Cardiac septum (tissue), 1 donor: ENCODE measurements around the gene NSD1. TPM values are rescaled to one million over a fixed set of nuclear protein-coding genes. Genes with fewer than 3 reads are reported as not detected.
"Not testable (repeated sequence)": the region's sequence is repeated elsewhere in the genome, so short reads cannot be mapped to it uniquely, and the experiment has no call there.

ENCODE experiments used
- DNase-seq: peaks from one replicate; pipeline ENCODE4 v3.0.0-alpha.2; 2020; ENCODE audit warnings: low spot score
- intact Hi-C: fragments of 100-400 bp; cut with DNase I; formaldehyde crosslinking; loops from one replicate; pipeline ENCODE4 v1.14.0; 2022
- total RNA-seq: library from RNA; stranded (reverse); fragmentation: NEBNext Ultra II Directional; extraction: Animal tissue kit (Norgen Biotek cat#: 25700); gene quantifications from one replicate; pipeline ENCODE4 v1.2.1, GENCODE V29; 2021
- donor health status: DM: no; HTN: no; CAD: no.

The NSD1 gene
- total RNA-seq, 1 donor from 2014 or later = 53.9 TPM

GRCh38 chr5:177300236-177300880, 166.8 kb downstream of the NSD1 start:
- intact Hi-C loops = loop anchor here (5.0 kb wide), 2 partner anchors 168 to 188 kb away; partner anchors contain the start of gene NSD1
- DNase-seq = peak; percentile 88

DNA sequence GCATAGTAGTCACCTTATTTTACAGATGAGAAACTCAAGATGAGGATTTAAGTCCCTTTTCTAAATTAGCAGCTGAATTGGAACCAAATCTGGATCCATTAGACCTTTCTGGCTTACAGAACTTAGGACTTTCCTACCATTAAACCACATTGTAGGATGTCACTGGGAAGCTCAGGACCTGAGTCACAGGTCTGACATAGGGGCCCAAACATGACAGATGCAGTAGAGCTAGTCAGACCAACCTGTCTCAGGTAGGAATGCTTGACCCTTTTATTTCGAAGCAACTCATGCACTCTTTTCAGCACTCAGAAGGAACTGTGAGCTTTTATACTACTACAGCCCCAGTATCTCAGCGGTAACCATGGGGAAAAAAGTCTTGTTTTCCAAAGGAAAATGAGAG, 167.4 kb downstream of the NSD1 start:
- intact Hi-C loops = loop anchor here (5.0 kb wide), 2 partner anchors 169 to 189 kb away; partner anchors contain the start of gene NSD1
- no peak for DNase-seq

- DNase-seq = no peak
- intact Hi-C loops = loop anchor here (5.0 kb wide), 2 partner anchors 169 to 189 kb away; partner anchors contain the start of gene NSD1
Observed at GRCh38 chr5:177301503-177302165, 168.1 kb downstream of the NSD1 start.

GRCh38 chr5:177302354-177303110, 169.0 kb downstream of the NSD1 start:
- no peak for DNase-seq
- intact Hi-C loops = loop anchor here (5.0 kb wide), 2 partner anchors 170 to 190 kb away; partner anchors contain the start of gene NSD1

- intact Hi-C loops = loop anchor here (5.0 kb wide), 2 partner anchors 171 to 191 kb away; partner anchors contain the start of gene NSD1
- DNase-seq = peak; percentile 95
Observed at GRCh38 chr5:177303121-177303924, 169.8 kb downstream of the NSD1 start, which contains the start of the genes PRELID1 and RAB24. PRELID1 (plus strand) TSS chr5:177303799; CDS start chr5:177303986, 187 bp downstream. RAB24 (minus strand) TSS chr5:177303719; CDS start chr5:177303288, 431 bp downstream.

- DNase-seq = no peak
- intact Hi-C loops = loop anchor here (5.0 kb wide), 2 partner anchors 172 to 192 kb away; partner anchors contain the start of gene NSD1
Observed at GRCh38 chr5:177303925-177304391, 170.4 kb downstream of the NSD1 start.

DNA sequence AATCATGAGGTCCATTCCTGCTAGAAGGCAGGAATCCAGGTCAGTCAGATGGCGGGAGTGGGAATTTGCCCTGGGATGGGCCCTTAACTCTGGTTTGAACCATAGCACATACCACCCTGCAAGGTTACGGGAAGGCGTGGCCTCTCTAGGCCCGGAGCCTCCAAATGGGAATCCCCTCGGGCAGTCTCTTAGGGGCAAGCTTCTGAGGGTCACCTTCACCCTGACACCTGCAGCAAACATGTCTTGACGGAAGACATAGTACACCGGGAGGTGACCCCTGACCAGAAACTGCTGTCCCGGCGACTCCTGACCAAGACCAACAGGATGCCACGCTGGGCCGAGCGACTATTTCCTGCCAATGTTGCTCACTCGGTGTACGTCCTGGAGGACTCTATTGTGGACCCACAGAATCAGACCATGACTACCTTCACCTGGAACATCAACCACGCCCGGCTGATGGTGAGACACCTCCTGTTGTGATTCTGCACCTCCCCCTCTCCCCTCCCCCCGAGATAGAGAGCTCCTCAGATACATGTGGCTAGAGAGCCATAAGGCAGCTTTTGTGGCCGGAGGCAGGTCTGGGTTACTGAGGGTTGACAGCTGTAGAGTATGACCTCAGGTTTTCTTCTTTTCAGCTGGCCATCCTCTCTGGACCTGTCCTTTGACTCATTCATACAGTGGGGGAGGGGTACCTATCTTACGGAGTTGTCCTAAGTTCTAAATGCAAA, 171.0 kb downstream of the NSD1 start:
- no peak for DNase-seq
- intact Hi-C loops = loop anchor here (5.0 kb wide), 2 partner anchors 172 to 192 kb away; partner anchors contain the start of gene NSD1

DNA sequence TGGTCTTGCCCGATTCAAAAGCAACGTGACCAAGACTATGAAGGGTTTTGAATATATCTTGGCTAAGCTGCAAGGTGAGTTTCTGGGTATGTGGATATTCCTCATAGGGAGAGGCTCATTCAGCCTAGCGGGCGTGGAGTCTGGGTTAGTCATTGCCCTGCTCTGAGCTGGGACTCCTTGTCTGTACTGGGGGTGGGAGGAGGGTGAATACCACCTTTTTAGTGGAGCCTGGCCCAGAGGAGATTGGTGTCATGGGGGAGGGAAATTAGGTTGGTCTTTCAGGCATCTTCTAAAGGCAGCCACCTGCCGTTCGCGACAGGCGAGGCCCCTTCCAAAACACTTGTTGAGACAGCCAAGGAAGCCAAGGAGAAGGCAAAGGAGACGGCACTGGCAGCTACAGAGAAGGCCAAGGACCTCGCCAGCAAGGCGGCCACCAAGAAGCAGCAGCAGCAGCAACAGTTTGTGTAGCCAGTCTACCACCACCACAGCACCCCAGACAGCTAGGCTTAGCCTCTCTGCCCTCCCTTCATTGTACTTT, 172.6 kb downstream of the NSD1 start:
- intact Hi-C loops, DNase-seq: not testable (repeated sequence)

- intact Hi-C loops = no loop called here
Observed at GRCh38 chr5:177306674-177307543, 173.3 kb downstream of the NSD1 start.

GRCh38 chr5:177307544-177308363, 174.2 kb downstream of the NSD1 start:
- intact Hi-C loops = no loop called here
- no peak for DNase-seq

More at GRCh38 chr5:177306674-177307543, 173.3 kb downstream of the NSD1 start:
- DNase-seq = peak; percentile 87

GRCh38 chr5:177308740-177309139, 175.2 kb downstream of the NSD1 start:
- intact Hi-C loops = no loop called here
- no peak for DNase-seq

DNA sequence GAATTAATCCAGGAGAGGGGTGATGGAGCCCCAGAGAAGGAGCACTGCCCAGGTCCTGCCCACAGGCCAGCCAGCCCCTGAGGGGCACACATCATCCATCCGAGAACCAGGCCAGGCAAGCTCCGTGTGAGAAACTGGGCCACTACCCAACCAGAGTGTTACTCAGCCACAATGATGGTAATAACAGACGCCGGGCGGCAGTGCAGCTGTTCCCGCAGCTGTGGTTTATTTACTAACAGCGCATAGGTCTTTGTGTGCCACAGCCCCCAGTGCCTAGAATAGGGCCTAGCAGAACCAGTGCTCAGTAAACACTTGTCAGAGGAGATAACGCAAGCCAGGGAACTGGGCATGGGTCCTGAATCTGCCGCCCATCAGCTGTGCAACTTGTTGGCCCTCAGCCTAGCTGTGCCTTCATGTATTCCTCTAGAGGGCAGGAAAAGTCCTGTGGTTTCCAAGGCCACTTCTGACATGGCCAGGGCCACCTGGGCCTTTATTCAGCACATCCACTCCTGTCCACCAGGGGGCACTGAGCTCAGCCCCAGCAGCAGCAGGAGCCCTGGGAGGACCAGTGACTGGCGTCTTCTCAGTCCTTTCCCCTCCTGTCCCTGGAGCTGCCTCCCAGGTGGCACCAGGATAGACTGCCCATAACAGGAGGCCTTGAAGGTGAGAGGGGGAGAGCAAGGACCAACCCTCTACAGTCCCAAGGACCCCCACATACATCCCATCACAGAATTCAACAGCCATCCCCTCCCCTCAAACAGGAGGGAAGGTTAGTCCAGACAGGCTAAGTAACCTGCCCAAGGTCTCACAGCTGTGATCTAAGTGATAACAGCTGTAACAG, 176.0 kb downstream of the NSD1 start:
- DNase-seq = peak; percentile 92
- intact Hi-C loops = loop anchor here (10.0 kb wide), 1 partner anchor 145 kb away; no protein-coding TSS in a partner anchor

GRCh38 chr5:177310332-177310731, 176.8 kb downstream of the NSD1 start:
- DNase-seq = no peak
- intact Hi-C loops = loop anchor here (10.0 kb wide), 1 partner anchor 144 kb away; no protein-coding TSS in a partner anchor

DNA sequence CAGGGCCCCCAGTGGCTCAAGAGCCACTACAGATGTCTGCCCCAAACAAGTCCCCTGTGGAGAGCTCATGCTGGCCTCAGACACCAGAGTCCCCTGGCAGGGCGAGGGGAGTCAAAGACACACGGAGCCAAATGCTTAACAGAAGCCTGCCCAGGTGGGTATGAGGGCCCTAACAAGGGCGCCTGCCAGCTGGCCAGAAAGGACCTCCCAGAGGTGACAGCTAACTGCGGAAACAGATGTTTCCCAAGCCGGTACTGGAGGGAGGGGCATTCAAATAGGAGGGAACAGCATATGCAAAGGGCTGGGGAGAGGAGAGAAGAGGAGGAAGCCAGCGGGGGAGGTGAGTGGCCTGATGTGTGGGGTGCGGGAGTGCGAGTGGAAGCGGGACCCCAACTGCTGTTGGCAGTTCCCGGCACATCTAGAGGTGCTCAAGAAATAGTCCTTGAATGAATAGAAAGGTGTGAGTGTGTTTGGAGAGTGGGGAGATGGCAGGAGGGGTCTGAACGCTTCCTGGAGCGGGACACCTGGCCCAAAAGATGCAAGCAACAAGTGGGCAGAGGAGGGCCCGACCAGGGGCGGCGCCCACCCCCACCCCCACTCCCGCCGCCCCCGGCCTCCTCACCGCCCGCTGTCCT, 177.3 kb downstream of the NSD1 start:
- intact Hi-C loops = loop anchor here (10.0 kb wide), 1 partner anchor 144 kb away; no protein-coding TSS in a partner anchor
- no peak for DNase-seq

DNA sequence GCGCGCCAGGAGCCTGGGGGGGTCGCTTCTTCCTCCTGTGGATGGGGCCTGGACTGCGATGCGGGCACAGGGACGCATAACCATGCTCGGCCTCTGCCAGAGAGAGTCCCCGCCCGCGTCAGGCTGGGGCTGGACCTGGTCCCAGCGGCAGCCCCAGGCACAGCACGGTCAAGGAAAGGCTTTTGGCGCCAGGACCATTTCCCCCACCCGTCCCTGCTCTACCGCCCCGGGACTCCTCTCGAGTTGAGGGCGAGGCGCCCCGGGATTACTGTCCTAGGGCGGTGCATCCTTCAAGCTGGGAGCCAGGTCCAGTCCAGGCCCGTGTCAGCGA, 177.8 kb downstream of the NSD1 start:
- intact Hi-C loops = loop anchor here (10.0 kb wide), 1 partner anchor 143 kb away; no protein-coding TSS in a partner anchor
- no peak for DNase-seq
